H1 (cell line): Measurements from ENCODE around the gene DCLK1. TPM values are rescaled to one million over a fixed set of nuclear protein-coding genes. Genes with fewer than 3 reads are reported as not detected.

Experiments used
- KDM1A ChIP-seq: fragments of 200-600, 300-600 bp; sonication (generic); IDR thresholded peaks from 2 replicates; pipeline ENCODE4 v1.7.1; 2016; ENCODE audit warnings: mild to moderate bottlenecking, low read length, borderline replicate concordance
- SRF ChIP-seq: IDR thresholded peaks from 2 replicates; pipeline ENCODE4 v1.6.1; 2011; ENCODE audit warnings: mild to moderate bottlenecking, low read depth, low read length, moderate library complexity
- polyA plus RNA-seq, 7 experiments: library from polyadenylated mRNA; depleted of rRNA in 3 of 7; stranded (reverse) in 5 of 7; unstranded in 2 of 7; fragments of >200 nt in 5 of 7; fragments of 200-250 nt in 2 of 7; gene quantifications; 1 replicate in 5 of 7; 2 replicates in 1 of 7; 4 replicates in 1 of 7; pipeline versions ENCODE4 v1.2.1 to v1.2.3, GENCODE V29; 2011 to 2013; ENCODE audit warnings: missing spikeins in 2 of 7, mixed read lengths in 2 of 7
- total RNA-seq: library from RNA; stranded (reverse); fragmentation: NEBNext Ultra II Directional; extraction: Animal tissue kit (Norgen Biotek cat#: 25700); gene quantifications from 2 replicates; pipeline ENCODE4 v1.2.1, GENCODE V29; 2021
- TF ChIP-seq, protein P1 (sequence below): IDR thresholded peaks from 2 replicates; pipeline ENCODE4 v1.6.1; 2011; ENCODE audit warnings: low read depth, mild to moderate bottlenecking, low read length; ENCODE audit not compliant: insufficient read depth
- TF ChIP-seq, protein P2 (sequence below), 3 experiments: IDR thresholded peaks; 1 replicate in 2 of 3; 2 replicates in 1 of 3; pipeline versions ENCODE4 v1.5.1 to v1.6.1; 2011; ENCODE audit warnings: low read length in 3 of 3, mild to moderate bottlenecking in 3 of 3, inconsistent platforms in 2 of 3, low read depth in 1 of 3, moderate library complexity in 1 of 3; ENCODE audit not compliant: insufficient read depth in 1 of 3; ENCODE audit errors: control extremely low read depth in 1 of 3
- TF ChIP-seq, protein P3 (sequence below): IDR thresholded peaks from 2 replicates; pipeline ENCODE4 v1.6.1; 2012; ENCODE audit warnings: inconsistent platforms

Gene DCLK1
- total and polyA plus RNA-seq, 2 of the 8 experiments (the other 6 are each of a cell fraction or from before 2014, with no cell fraction given): 22.8 to 41.0 TPM

DNA sequence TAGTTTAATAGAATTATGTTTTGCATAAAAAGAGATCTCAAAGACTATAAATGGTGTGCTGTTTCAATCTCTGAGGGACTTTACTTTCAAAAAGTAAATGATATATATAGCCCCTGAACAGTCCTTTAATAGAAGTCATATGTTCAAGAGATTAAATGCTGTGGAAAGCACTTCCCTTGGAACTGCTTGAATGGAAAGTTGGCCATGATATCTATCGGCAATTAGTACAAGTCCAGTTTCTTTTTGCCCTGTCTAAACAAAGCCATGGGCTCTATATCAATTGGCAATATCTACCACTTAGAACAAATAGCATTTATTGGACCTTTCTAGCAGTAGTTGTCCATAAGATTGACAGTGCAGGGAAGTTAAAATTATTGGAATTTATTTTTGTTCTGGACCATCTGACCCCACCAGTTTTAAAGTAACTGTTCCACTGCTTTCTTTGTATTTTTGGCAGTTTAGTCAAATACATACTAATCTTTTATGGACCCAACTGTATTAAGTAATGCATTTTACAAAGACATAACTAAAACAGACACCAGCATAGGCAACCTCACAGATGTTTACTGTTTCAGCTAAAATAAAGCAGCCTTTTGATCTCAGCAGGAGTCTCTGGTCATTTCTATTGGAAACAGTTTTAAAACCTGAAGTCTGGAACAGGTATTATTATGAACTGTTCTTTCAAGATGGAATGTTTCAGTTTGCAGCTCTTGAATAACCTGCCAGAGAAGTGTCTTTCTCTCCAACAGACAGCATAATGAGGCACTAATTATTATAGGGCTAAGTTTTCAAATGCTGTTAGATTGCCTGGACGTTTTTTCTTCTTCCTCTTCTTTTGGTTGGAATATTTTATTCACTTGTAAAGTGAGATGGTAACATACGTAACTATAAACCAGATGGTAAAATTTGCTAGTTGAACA lies 282.6 kb downstream of the DCLK1 start (continued):
- TF ChIP-seq, protein P1, sequence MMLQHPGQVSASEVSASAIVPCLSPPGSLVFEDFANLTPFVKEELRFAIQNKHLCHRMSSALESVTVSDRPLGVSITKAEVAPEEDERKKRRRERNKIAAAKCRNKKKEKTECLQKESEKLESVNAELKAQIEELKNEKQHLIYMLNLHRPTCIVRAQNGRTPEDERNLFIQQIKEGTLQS: no peak
- TF ChIP-seq, protein P2, sequence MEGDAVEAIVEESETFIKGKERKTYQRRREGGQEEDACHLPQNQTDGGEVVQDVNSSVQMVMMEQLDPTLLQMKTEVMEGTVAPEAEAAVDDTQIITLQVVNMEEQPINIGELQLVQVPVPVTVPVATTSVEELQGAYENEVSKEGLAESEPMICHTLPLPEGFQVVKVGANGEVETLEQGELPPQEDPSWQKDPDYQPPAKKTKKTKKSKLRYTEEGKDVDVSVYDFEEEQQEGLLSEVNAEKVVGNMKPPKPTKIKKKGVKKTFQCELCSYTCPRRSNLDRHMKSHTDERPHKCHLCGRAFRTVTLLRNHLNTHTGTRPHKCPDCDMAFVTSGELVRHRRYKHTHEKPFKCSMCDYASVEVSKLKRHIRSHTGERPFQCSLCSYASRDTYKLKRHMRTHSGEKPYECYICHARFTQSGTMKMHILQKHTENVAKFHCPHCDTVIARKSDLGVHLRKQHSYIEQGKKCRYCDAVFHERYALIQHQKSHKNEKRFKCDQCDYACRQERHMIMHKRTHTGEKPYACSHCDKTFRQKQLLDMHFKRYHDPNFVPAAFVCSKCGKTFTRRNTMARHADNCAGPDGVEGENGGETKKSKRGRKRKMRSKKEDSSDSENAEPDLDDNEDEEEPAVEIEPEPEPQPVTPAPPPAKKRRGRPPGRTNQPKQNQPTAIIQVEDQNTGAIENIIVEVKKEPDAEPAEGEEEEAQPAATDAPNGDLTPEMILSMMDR (IDR thresholded peaks at IDR 0.05; ENCODE audit: control extremely low read depth in 1 of 3, insufficient read depth in 1 of 3, low read depth in 1 of 3, low read length in 3 of 3): no peak
- TF ChIP-seq, protein P3, sequence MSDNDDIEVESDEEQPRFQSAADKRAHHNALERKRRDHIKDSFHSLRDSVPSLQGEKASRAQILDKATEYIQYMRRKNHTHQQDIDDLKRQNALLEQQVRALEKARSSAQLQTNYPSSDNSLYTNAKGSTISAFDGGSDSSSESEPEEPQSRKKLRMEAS: no peak
- no peak for TF ChIP-seq SRF
- no peak for TF ChIP-seq KDM1A
